Right ventricle myocardium inferior (tissue), 1 donor: Measurements from ENCODE around the gene OSBPL9. TPM values are rescaled to one million over a fixed set of nuclear protein-coding genes. Genes with fewer than 3 reads are reported as not detected.
A peak's percentile ranks its signal among the peaks of the same experiment; 100 is the strongest.

ENCODE experiments used
- ATAC-seq: fragments of 200-7000 bp; cut with Tn5 transposase; one replicate; pipeline ENCODE4 v1.9.1; 2020; ENCODE audit warnings: mild to moderate bottlenecking, moderate library complexity
- DNase-seq: peaks from one replicate; pipeline ENCODE4 v3.0.0; 2021; ENCODE audit errors: missing footprints
- intact Hi-C: fragments of 100-400 bp; cut with DNase I; formaldehyde crosslinking; loops from one replicate; pipeline ENCODE4 v1.11.0; 2022
- long read RNA-seq: library from polyadenylated mRNA; unstranded; transcript quantifications from one replicate; pipeline ENCODE4 v2.0.0, GENCODE V29; 2021
- total RNA-seq: library from RNA; stranded (reverse); fragmentation: NEBNext Ultra II Directional; extraction: Animal tissue kit (Norgen Biotek cat#: 25700); gene quantifications from one replicate; pipeline ENCODE4 v1.2.1, GENCODE V29; 2021
- donor health status: DM: no; HTN: yes; CAD: no; lungs with severe emphysema.

OSBPL9 gene, protein sequence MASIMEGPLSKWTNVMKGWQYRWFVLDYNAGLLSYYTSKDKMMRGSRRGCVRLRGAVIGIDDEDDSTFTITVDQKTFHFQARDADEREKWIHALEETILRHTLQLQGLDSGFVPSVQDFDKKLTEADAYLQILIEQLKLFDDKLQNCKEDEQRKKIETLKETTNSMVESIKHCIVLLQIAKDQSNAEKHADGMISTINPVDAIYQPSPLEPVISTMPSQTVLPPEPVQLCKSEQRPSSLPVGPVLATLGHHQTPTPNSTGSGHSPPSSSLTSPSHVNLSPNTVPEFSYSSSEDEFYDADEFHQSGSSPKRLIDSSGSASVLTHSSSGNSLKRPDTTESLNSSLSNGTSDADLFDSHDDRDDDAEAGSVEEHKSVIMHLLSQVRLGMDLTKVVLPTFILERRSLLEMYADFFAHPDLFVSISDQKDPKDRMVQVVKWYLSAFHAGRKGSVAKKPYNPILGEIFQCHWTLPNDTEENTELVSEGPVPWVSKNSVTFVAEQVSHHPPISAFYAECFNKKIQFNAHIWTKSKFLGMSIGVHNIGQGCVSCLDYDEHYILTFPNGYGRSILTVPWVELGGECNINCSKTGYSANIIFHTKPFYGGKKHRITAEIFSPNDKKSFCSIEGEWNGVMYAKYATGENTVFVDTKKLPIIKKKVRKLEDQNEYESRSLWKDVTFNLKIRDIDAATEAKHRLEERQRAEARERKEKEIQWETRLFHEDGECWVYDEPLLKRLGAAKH
- 45.1 TPM for total RNA-seq
- long read RNA-seq, partial matches to known transcripts: 6 of 25 reads
- long read RNA-seq, other reads (novel, unspliced or antisense): 6 of 25 reads

DNA sequence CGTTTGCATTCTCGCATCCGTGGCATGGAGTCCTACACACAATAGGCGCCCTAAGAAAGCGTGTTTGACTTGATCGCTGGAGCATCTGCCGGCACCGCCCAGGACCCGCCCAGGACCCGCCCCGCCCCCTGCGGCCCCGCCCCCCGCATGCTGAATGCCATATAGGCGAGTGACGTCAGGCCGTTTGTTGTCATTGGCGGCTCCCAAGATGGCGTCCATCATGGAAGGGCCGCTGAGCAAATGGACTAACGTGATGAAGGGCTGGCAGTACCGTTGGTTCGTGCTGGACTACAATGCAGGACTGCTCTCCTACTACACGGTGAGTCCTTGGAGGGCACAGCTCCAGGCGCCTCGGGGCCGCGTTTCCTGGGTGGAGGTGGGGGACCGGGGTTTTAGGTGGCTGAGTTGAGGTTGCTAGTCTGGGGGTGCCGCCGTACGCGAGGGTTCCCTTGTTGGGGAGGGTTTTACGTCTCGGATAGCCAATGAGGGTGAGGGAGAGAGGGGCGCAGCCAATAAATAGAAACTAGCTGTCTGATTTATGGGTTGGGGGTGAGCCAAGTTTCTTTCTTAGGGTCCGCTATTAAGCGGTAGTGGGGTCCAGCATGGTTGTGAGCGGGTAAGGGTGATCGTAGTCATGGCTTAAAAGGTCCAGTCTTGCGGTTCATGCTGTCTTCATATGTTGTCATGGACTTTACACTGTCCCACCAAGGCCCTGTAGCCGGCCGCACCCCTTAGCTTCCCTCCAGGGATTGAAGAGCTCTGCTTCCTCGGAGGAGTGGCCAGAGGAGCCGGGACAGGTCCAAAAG lies at the start of gene OSBPL9:
Gene OSBPL9 (plus strand): TSS at position 190 of the 806 bp plus-strand sequence. CDS start 19 bp downstream, at position 209.
- DNase-seq (peak; percentile 95), ATAC-seq (peak; percentile 91)
- intact Hi-C loops: loop anchor here (2.0 to 5.0 kb wide), 2 partner anchors 45 to 152 kb away; no protein-coding TSS in a partner anchor

DNA sequence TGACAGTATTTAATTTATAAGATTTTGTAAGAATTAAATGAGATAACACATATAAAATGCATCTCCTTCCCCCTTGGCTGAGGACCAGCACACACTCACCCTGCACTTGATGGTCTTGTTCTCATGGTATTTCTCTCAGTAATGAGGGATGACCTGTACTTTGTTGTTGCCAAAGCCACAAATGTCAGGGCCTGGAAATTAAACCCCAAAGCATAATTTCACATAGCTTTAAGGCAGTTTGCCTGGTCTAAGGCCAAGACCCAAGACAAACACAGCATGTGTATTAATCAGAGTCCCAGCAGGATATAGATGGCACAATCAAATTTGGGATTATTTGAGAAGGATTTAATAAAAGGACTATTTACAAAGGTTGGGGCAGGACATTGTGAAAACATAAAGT lies 49.2 kb upstream of the OSBPL9 start:
- no peak for ATAC-seq
- DNase-seq: no peak
- intact Hi-C loops: loop anchor here (5.0 kb wide), 1 partner anchor 200 kb away; no protein-coding TSS in a partner anchor

- ATAC-seq: no peak
- no peak for DNase-seq
- intact Hi-C loops: loop anchor here (5.0 kb wide), 1 partner anchor 199 kb away; no protein-coding TSS in a partner anchor
Observed at GRCh38 chr1:51568231-51568935, 48.5 kb upstream of the OSBPL9 start.

DNA sequence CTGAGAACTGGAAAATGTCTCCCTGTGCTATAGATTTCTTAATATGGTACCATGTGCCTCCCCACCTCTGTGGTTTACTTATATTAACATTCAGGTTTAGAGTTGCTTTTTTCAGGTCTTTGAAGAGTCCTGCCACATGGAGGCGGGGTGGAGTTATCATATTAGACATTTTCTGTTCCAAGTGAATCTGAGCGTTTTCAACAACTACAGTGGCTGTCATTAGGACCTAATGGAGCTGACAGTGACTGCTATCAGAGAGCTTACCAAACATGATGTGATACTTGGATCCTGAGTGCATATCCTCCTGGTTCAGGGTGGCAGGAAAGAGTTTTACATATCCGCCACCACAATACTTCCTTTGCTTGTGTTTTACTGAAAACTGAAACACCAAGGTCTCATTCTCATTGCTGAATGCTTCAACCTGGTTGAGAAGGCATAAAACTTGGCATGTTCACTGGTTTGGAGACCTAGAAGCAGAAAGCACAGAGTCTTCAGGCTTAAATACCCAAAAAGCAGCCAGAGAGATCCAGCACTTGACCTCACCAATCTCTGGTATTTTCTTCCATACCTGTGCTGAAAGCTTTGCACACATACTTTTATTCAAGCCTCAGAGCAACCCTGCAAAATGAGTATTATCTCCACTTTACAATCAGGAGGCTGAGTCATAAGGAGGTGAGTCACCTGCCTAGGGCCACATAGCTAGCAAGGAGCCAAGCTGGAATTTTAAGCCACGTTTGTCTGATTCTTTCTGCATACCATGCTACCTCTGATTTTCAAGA lies 47.4 kb upstream of the OSBPL9 start:
- peak; percentile 40 for ATAC-seq
- intact Hi-C loops: loop anchor here (5.0 kb wide), 1 partner anchor 198 kb away; no protein-coding TSS in a partner anchor
- DNase-seq: no peak

DNA sequence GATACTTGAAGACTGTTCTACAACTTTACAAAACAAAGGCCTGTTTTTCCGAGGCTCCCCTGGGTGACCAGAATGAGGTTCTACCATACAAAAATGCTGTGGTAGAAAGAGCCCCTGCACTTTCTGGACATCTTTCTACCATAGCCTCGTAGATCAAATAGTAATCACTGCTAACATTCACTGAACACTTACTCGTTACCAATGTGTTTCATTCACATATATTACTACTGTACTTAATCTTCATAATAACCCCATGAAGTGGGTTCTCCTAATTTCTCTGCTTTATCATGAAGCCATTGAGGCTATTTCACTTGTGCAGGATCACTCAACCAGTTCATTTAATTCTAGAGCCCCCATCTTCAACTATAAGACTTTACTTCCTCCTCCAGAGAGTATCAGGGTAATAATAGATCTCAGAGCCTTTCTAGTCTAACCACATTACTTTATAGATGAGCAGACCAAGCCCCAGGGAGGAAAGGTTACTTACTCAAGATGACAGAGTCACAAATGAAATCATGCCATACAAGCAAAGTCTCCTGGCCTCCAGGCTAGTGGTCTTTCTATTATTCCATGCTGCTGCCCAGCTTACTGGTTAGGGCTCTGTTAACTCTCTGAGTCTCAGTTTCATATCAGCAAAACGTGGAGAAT lies 46.7 kb upstream of the OSBPL9 start:
- DNase-seq (no peak), ATAC-seq (no peak)
- intact Hi-C loops: no loop called here

- intact Hi-C loops: no loop called here
- peak; percentile 74 for ATAC-seq
- no peak for DNase-seq
Observed at GRCh38 chr1:51572365-51572764, 44.5 kb upstream of the OSBPL9 start.

DNA sequence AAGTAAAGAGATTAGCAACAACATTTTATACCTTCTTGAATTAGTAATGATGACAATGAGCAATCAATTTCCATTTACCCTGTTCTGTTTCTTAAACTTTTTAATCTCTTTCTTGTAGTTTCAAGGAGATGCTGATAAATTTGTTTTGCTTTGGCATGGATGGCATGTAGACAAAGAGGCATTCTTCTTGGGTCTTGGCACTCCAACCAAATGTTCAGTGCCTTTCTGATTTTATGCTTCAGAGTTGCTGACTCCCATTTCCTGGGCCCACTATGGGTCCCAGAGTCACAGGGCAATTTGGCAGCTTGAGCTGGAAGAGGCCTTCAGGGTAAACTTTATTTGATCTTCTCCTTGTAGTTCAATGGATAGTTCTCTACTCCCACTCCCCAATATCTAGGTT lies 42.1 kb upstream of the OSBPL9 start:
- ATAC-seq: no peak
- intact Hi-C loops: no loop called here
- no peak for DNase-seq

- intact Hi-C loops: no loop called here
- DNase-seq (no peak), ATAC-seq (no peak)
Observed at GRCh38 chr1:51575406-51576084, 41.3 kb upstream of the OSBPL9 start.

- intact Hi-C loops: no loop called here
- ATAC-seq (no peak), DNase-seq (no peak)
Observed at GRCh38 chr1:51576085-51576444, 40.8 kb upstream of the OSBPL9 start.

DNA sequence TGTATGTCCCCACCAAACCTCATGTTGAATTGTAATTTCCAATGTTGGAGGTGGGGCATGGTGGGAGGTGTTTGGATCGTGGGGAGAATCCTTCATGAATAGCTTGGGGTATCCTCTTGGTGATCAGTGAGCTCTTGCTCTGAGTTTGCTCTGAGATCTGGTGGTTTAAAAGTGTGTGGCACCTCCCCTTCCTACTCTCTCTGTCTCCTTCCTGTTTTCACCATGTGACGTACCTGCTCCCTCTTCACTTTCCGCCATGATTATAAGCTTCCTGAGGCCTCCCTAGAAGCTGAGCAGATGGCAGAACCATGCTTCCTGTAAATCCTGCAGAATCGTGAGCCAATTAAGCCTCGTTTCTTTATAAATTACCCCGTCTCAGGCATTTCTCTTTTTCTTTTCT lies 40.0 kb upstream of the OSBPL9 start:
- intact Hi-C loops: no loop called here
- DNase-seq (no peak), ATAC-seq (no peak)

DNA sequence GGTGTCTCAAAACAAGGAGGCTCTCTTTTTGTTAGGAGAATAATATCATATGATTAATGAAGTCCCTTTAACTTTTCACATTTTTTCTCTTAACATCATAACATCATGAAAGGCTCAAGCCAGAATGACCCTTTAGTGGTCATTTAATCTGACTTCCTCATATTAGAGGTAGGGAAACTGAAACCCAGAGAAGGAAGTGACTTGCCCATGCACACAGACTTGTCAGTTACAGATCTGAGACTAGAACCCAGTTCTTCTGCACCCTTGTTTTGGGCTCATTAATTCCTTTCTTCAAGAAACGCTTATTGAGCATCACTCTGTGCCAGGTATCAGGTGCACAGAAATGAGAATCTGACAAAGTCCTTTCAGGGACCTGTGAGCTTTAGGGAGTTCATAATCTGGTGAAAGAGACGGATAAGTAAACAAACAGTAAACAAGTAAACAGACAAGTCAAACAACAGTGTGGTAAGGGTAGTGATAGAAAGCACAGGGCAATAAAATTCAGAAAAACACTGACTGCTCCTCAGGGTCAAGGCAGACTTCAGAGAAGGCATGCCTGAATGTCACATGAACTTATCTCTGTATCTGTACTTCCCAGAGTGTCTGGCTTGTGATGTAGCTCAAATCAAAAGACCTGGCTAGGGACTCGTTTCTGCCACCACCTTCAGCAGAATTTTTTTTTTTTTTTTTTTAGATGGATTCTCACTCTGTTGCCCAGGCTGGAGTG lies 38.3 kb upstream of the OSBPL9 start:
- no peak for ATAC-seq
- no peak for DNase-seq
- intact Hi-C loops: no loop called here

GRCh38 chr1:51581238-51581637 lies 35.7 kb upstream of the OSBPL9 start:
- ATAC-seq (no peak), DNase-seq (no peak)
- intact Hi-C loops: no loop called here

GRCh38 chr1:51583532-51583931 lies 33.4 kb upstream of the OSBPL9 start:
- peak; percentile 99 for ATAC-seq
- intact Hi-C loops: no loop called here

GRCh38 chr1:51584021-51584420 lies 32.9 kb upstream of the OSBPL9 start:
- ATAC-seq: no peak
- intact Hi-C loops: no loop called here
- DNase-seq: no peak

More at GRCh38 chr1:51583532-51583931, 33.4 kb upstream of the OSBPL9 start:
- peak; percentile 92 for DNase-seq

DNA sequence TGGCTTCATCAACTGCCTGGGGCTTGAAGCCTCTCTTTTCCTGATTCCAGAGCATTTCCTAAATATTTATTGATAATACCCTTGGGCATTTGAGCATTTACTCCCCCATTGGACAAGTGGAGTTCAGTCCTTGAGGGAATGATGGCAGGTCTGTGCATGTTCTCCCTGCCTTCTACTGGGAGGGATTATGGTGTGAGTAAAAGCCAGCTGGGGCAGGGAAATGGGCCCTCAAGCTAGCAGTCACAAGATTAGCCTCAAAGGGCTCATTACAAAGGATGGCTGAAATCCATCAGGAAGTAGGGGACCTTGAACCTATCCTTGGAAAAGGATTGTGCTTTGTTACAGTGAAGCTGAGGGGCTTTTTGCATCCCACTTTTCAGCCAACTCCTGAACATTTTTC lies 24.2 kb upstream of the OSBPL9 start:
- no peak for DNase-seq
- intact Hi-C loops: no loop called here
- ATAC-seq: no peak

GRCh38 chr1:51594716-51595115 lies 22.2 kb upstream of the OSBPL9 start:
- intact Hi-C loops: no loop called here
- ATAC-seq (no peak), DNase-seq (no peak)
